PC-9 (cell line): Measurements from ENCODE around the gene KRTAP10-7. TPM values are rescaled to one million over a fixed set of nuclear protein-coding genes. Genes with fewer than 3 reads are reported as not detected.

Source experiments
- BruUV-seq: library from RNA; stranded (reverse); fragments of 400-500 nt; replicated peaks from 2 replicates; lab custom pipeline; 2021; lab: Mats Ljungman, UMichigan
- CTCF ChIA-PET: fragments of 300-600 bp; sonication (Branson Sonifier 250); formaldehyde crosslinking; loops from one replicate; lab custom pipeline; 2022; ENCODE audit warnings: antibody characterized with exemption; lab: Charles Lee
- POLR2A ChIA-PET: fragments of 300-600 bp; sonication (Branson Sonifier 250); formaldehyde crosslinking; loops from one replicate; lab custom pipeline; 2022; ENCODE audit warnings: antibody characterized with exemption; ENCODE audit not compliant: unreplicated experiment; lab: Charles Lee
- DNase-seq, 2 experiments: peaks; one replicate each; pipeline versions ENCODE4 v3.0.0 to v3.0.0-alpha.2; 2015 to 2022; ENCODE audit warnings: mixed read lengths in 1 of 2
- H2AFZ ChIP-seq: fragments of 200-600 bp; sonication (generic); 2 replicates; pipeline ENCODE4 v1.8.1; 2017; ENCODE audit warnings: antibody characterized with exemption
- H3F3A ChIP-seq: fragments of 200-600 bp; sonication (generic); 2 replicates; pipeline ENCODE4 v1.8.1; 2017; ENCODE audit warnings: antibody characterized with exemption, mild to moderate bottlenecking, low read depth; ENCODE audit not compliant: insufficient read depth
- H3K27ac ChIP-seq: fragments of 200-600 bp; sonication (generic); 2 replicates; pipeline ENCODE4 v1.6.1; 2016; ENCODE audit warnings: mixed run types
- H3K27me3 ChIP-seq: fragments of 200-600 bp; sonication (generic); 2 replicates; pipeline ENCODE4 v1.6.1; 2016; ENCODE audit warnings: low read depth, mixed run types; ENCODE audit not compliant: insufficient read depth
- H3K36me3 ChIP-seq: fragments of 200-600 bp; sonication (generic); 2 replicates; pipeline ENCODE4 v1.6.1; 2016; ENCODE audit warnings: low read depth, mixed run types
- H3K4me1 ChIP-seq: fragments of 200-600 bp; sonication (generic); replicated peaks from 2 replicates; pipeline ENCODE4 v1.6.1; 2016; ENCODE audit warnings: mixed run types; ENCODE audit not compliant: insufficient read depth
- H3K4me2 ChIP-seq: fragments of 200-600 bp; sonication (generic); 2 replicates; pipeline ENCODE4 v1.6.1; 2017; ENCODE audit warnings: mixed run types
- H3K4me3 ChIP-seq: fragments of 200-600 bp; sonication (generic); 2 replicates; pipeline ENCODE4 v1.6.1; 2016; ENCODE audit warnings: mixed run types
- H3K79me2 ChIP-seq: fragments of 200-600 bp; sonication (generic); 2 replicates; pipeline ENCODE4 v1.6.1; 2017; ENCODE audit warnings: low read depth, mixed run types
- H3K9me2 ChIP-seq: fragments of 200-600 bp; sonication (generic); 2 replicates; pipeline ENCODE4 v1.8.1; 2017; ENCODE audit warnings: mild to moderate bottlenecking; ENCODE audit not compliant: insufficient read depth
- H3K9me3 ChIP-seq: fragments of 200-600 bp; sonication (generic); 2 replicates; pipeline ENCODE4 v1.8.1; 2016; ENCODE audit warnings: low read depth; ENCODE audit not compliant: insufficient read depth
- H4K20me1 ChIP-seq: fragments of 200-600 bp; sonication (generic); 2 replicates; pipeline ENCODE4 v1.8.1; 2017; ENCODE audit not compliant: insufficient read depth
- EZH2 ChIP-seq: fragments of 200-600 bp; sonication (generic); IDR thresholded peaks from 2 replicates; pipeline ENCODE4 v1.8.0; 2017; ENCODE audit warnings: antibody characterized with exemption, low read depth
- intact Hi-C: fragments of 100-400 bp; cut with micrococcal nuclease; formaldehyde crosslinking; loops from one replicate; pipeline ENCODE4 v1.10.0; 2022; ENCODE audit not compliant: unreplicated experiment
- total RNA-seq: library from RNA; stranded (reverse); gene quantifications from 2 replicates; pipeline ENCODE4 v1.2.3, GENCODE V29; 2021
- TF ChIP-seq, protein P1 (sequence below): fragments of 200-600 bp; sonication (generic); conservative IDR thresholded peaks from 2 replicates; pipeline ENCODE4 v1.6.1; 2017; ENCODE audit warnings: mixed run types, antibody characterized with exemption, mild to moderate bottlenecking, moderate library complexity

KRTAP10-7 gene
- total RNA-seq, 1 experiment from 2014 or later: not detected

DNA sequence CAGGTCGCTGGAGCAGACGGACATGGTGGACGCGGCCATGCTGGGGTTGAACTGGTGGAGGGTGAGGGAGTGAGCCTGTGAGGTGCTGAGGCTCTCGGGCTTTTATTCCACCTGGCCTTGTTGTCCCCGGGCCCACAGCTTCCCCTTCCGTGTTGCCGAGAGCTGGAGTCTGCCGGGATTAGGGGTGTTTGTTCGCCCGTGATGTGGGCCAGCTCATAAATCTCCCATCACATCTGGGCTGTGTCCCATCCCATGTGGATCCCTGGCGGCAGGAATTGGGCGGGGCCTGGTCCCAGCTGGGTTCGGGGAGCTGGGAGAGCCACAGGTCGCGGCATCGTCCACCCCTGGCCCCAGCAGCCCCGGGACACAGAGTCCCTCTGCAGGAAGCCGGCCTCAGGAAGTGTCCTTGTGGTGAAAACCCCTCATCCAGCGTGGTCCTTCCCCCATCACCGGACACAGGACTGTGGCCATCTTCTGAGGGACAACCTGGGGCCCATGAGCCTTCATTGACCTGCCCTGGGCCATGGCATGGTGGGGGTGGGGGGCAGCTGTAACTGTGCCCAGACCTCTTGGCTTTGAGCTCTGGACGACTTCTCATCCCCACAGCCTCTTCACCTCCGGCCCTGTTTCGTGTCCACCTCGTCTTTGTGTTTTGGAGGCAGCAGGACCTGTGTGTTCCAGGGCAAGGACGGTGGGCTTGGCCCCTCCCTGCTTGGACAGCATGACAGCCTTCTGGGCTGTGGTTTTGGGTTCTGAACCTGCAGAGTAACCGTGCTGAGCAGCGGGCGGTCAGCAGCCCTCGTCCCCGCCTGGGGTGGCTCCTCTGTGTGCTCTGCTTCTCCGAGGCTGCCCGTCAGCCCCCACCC lies 7.7 kb upstream of the KRTAP10-7 start, which contains the start of gene KRTAP10-6:
TSS of gene KRTAP10-6 (minus strand) at position 60 of the 866 bp plus-strand sequence. CDS start at position 39, 21 bp downstream.
- Histone ChIP-seq H3K4me1 (no peaks in the 10 kb centered on the region), H3K79me2 (no peaks in the 10 kb centered on the region), H3K27ac (no peak within 1 kb of the TSS), H3K27me3 (peaks cover 53% of the 10 kb centered on the region), H3K9me2 (no peaks in the 10 kb centered on the region), H3F3A (no peaks in the 10 kb centered on the region), H2AFZ (no peak within 1 kb of the TSS), H3K36me3 (no peaks in the 10 kb centered on the region), H4K20me1 (no peaks in the 10 kb centered on the region), H3K9me3 (no peaks in the 10 kb centered on the region), H3K4me3 (no peak within 1 kb of the TSS), H3K4me2 (no peak within 1 kb of the TSS)
- intact Hi-C loops: no loop called here
- POLR2A ChIA-PET: no interaction called here
- DNase-seq: no peak
- BruUV-seq: no TSS peak
- CTCF ChIA-PET: no interaction called here
- no peak for TF ChIP-seq EZH2
- TF ChIP-seq, protein P1, sequence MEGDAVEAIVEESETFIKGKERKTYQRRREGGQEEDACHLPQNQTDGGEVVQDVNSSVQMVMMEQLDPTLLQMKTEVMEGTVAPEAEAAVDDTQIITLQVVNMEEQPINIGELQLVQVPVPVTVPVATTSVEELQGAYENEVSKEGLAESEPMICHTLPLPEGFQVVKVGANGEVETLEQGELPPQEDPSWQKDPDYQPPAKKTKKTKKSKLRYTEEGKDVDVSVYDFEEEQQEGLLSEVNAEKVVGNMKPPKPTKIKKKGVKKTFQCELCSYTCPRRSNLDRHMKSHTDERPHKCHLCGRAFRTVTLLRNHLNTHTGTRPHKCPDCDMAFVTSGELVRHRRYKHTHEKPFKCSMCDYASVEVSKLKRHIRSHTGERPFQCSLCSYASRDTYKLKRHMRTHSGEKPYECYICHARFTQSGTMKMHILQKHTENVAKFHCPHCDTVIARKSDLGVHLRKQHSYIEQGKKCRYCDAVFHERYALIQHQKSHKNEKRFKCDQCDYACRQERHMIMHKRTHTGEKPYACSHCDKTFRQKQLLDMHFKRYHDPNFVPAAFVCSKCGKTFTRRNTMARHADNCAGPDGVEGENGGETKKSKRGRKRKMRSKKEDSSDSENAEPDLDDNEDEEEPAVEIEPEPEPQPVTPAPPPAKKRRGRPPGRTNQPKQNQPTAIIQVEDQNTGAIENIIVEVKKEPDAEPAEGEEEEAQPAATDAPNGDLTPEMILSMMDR: no peak

DNA sequence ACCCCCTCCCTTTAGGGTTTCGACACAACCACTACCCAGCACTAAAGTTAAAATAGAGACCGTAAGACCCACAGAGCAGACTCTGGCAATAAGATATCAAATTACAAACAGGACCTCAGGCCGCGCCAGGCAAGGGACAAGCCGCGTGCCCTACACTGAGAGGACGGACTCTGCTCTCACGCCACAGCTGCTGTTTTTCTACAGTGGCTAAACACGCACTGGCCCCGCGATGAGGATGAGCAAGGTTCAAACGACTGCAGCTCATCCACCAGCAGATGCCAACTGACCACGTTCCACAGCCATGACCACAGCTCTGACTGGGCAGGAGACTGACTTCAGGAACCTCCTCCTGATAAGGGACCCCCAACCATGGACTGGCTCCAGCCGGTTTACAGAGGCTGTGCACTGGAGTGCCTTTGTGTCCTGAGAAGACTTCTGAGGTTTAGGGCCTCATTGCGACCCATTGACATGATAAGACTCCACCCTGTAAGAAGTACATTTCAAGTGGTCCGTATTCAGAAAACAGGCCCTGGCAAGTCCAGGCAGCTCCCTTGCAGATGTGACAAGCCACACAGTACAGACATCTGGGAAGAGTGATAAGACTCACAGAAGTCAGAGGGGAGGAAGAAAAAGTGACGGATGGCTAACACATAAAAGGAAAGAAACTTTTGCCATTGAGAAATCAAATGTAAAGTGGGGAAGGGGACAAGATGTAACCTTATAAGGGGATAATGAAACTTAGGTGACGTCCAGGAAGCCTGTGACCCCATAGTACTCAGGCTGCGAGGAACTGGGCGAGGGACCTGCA lies 6.6 kb upstream of the KRTAP10-7 start:
- POLR2A ChIA-PET: no interaction called here
- no TSS peak for BruUV-seq
- Histone ChIP-seq H3K27me3 (peaks cover 63% of the 10 kb centered on the region), H3F3A (no peaks in the 10 kb centered on the region), H3K9me2 (no peaks in the 10 kb centered on the region), H2AFZ (no peak overlapping the region), H4K20me1 (no peaks in the 10 kb centered on the region), H3K36me3 (no peaks in the 10 kb centered on the region), H3K4me3 (no peak overlapping the region), H3K4me1 (no peaks in the 10 kb centered on the region), H3K79me2 (no peaks in the 10 kb centered on the region), H3K4me2 (no peak overlapping the region), H3K9me3 (no peaks in the 10 kb centered on the region), H3K27ac (no peak overlapping the region)
- CTCF ChIA-PET: no interaction called here
- peak; percentile 14 to 65 for DNase-seq
- TF ChIP-seq, protein P1: no peak
- TF ChIP-seq EZH2: no peak
- intact Hi-C loops: no loop called here

DNA sequence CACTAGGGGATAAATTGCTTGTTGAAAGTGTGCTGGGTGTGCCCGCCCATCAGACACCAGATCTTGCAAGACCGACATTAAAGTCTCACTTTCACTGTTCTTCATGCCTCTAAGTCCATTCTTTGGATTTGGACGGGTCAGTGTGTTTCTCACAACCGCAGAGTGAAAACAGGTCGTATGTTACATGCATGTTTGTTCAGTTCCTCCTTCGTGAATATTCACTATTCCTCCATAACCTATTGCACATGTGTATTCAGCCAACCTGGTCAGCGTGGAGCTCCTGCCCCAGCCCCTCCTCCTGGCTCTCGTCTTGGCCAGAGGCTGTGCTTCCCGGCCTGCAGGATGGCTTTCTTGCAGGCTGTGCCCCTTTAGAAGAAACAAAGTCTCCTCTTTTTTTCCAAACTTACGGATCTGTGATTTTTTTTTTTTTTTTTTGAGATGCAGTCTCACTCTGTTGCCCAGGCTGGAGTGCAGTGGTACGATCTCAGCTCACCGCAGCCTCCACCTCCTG lies 5.9 kb upstream of the KRTAP10-7 start:
- Histone ChIP-seq H3K79me2 (no peaks in the 10 kb centered on the region), H3K27me3 (peaks cover 69% of the 10 kb centered on the region), H3F3A (no peaks in the 10 kb centered on the region), H4K20me1 (no peaks in the 10 kb centered on the region), H2AFZ (no peak overlapping the region), H3K4me3 (no peak overlapping the region), H3K9me2 (no peaks in the 10 kb centered on the region), H3K27ac (no peak overlapping the region), H3K36me3 (no peaks in the 10 kb centered on the region), H3K4me1 (no peaks in the 10 kb centered on the region), H3K4me2 (no peak overlapping the region), H3K9me3 (no peaks in the 10 kb centered on the region)
- ChIA-PET POLR2A (no interaction called here), CTCF (no interaction called here)
- BruUV-seq: no TSS peak
- intact Hi-C loops: no loop called here
- DNase-seq: no peak
- TF ChIP-seq EZH2: no peak
- TF ChIP-seq, protein P1: no peak
